Astrocyte of the cerebellum (primary cell): ENCODE results near the gene LTA4H.

Source experiments
- DNase-seq: peaks from one replicate; pipeline ENCODE4 v3.0.0-alpha.2; 2011; ENCODE audit warnings: low read depth
- H3K4me3 ChIP-seq: 2 replicates; pipeline ENCODE4 v1.5.1; 2011; ENCODE audit warnings: mild to moderate bottlenecking, low read depth, low read length, moderate library complexity
- CTCF ChIP-seq: IDR thresholded peaks from 2 replicates; pipeline ENCODE4 v1.5.1; 2012; ENCODE audit warnings: low read length, low read depth, moderate library complexity, mild to moderate bottlenecking; ENCODE audit errors: missing control alignments
- in situ Hi-C: cut with HindIII; loops from 2 replicates; pipeline ENCODE4 v1.10.0; 2017; ENCODE audit warnings: low sequenced_read_pairs

The LTA4H gene

GRCh38 chr12:96035283-96036236 is at the start of gene LTA4H:
LTA4H (minus strand) TSS chr12:96035587; CDS start chr12:96035519, 68 bp downstream.
- TF ChIP-seq CTCF, result no peak
- peak within 1 kb of the TSS; percentile 89 for H3K4me3 ChIP-seq
- in situ Hi-C loops, result no loop called here
- DNase-seq, result peak; percentile 99

- in situ Hi-C loops, result no loop called here
- no peak overlapping the region for H3K4me3 ChIP-seq
- DNase-seq, result no peak
- TF ChIP-seq CTCF, result no peak
These were observed 49.2 kb upstream of the LTA4H start for GRCh38 chr12:96084624-96085023.

GRCh38 chr12:96083020-96083719 is 47.8 kb upstream of the LTA4H start:
- in situ Hi-C loops, result no loop called here

GRCh38 chr12:96081596-96081995 is 46.2 kb upstream of the LTA4H start:
- no peak overlapping the region for H3K4me3 ChIP-seq
- DNase-seq, result no peak
- no peak for TF ChIP-seq CTCF
- in situ Hi-C loops, result no loop called here

More at GRCh38 chr12:96083020-96083719, 47.8 kb upstream of the LTA4H start:
- no peak for TF ChIP-seq CTCF
- no peak for DNase-seq
- H3K4me3 ChIP-seq, result no peak overlapping the region

- H3K4me3 ChIP-seq, result no peak overlapping the region
- in situ Hi-C loops, result no loop called here
- DNase-seq, result peak; percentile 62
- TF ChIP-seq CTCF, result no peak
These were observed 43.1 kb upstream of the LTA4H start for GRCh38 chr12:96078231-96079135.

GRCh38 chr12:96077081-96077480 is 41.7 kb upstream of the LTA4H start:
- TF ChIP-seq CTCF, result no peak
- in situ Hi-C loops, result no loop called here
- no peak for DNase-seq
- H3K4me3 ChIP-seq, result no peak overlapping the region
